Uterus (tissue), 2 donors: ENCODE data around the gene GPR162.

Experiments used
- CTCF ChIP-seq, 4 experiments: fragments of 200-600 bp in 2 of 4; fragments of 450-650 bp in 2 of 4; sonication (generic) in 2 of 4; IDR thresholded peaks; one replicate each; pipeline ENCODE4 v1.5.1; 2016 to 2019; ENCODE audit warnings: antibody characterized with exemption in 4 of 4, mild to moderate bottlenecking in 2 of 4, moderate library complexity in 1 of 4
- POLR2A ChIP-seq, 2 donors: fragments of 450-650 bp; IDR thresholded peaks; one replicate each; pipeline ENCODE4 v1.6.1; 2016; ENCODE audit warnings: antibody characterized with exemption in 2 of 2, mild to moderate bottlenecking in 1 of 2, moderate library complexity in 1 of 2

GRCh38 chr12:6782850-6783566, 38.6 kb upstream of the GPR162 start:
- TF ChIP-seq POLR2A (IDR thresholded peaks at IDR 0.05) (no peak), CTCF (IDR thresholded peaks at IDR 0.05) (no peak)
